SU-DHL-6 (cell line): ENCODE measurements around the gene DCTN2.
"Not testable (repeated sequence)": the region's sequence is repeated elsewhere in the genome, so short reads cannot be mapped to it uniquely, and the experiment has no call there.

Experiments
- H2AFZ ChIP-seq: fragments of 200-600 bp; sonication (generic); 2 replicates; pipeline ENCODE4 v1.6.1; 2014; ENCODE audit warnings: low read depth, mild to moderate bottlenecking, moderate library complexity, mixed read lengths, antibody characterized with exemption, low read length; ENCODE audit not compliant: severe bottlenecking
- H3F3A ChIP-seq: fragments of 200-600 bp; shearing (Covaris generic); 2 replicates; pipeline ENCODE4 v1.6.0; 2016; ENCODE audit warnings: antibody characterized with exemption, mild to moderate bottlenecking; ENCODE audit not compliant: insufficient read depth
- H3K27ac ChIP-seq: fragments of 200-600 bp; sonication (generic); 2 replicates; pipeline ENCODE4 v1.5.1; 2016; ENCODE audit warnings: low read depth, mild to moderate bottlenecking, low read length, moderate library complexity, mixed read lengths
- H3K27me3 ChIP-seq: fragments of 200-600 bp; sonication (generic), shearing (Covaris generic); 2 replicates; pipeline ENCODE4 v1.6.0; 2014; ENCODE audit warnings: mild to moderate bottlenecking, low read length
- H3K36me3 ChIP-seq: fragments of 200-600 bp; sonication (generic); 2 replicates; pipeline ENCODE4 v1.6.1; 2014; ENCODE audit warnings: mild to moderate bottlenecking, low read length, mixed read lengths
- H3K4me2 ChIP-seq: fragments of 300-600, 200-600 bp; shearing (Covaris generic), sonication (generic); 2 replicates; pipeline ENCODE4 v1.6.0; 2014; ENCODE audit warnings: low read length, low read depth, mild to moderate bottlenecking; ENCODE audit not compliant: poor library complexity, severe bottlenecking
- H3K4me3 ChIP-seq: fragments of 200-600 bp; sonication (generic); 2 replicates; pipeline ENCODE4 v1.5.1; 2014; ENCODE audit warnings: antibody characterized with exemption, low read length, mild to moderate bottlenecking, mixed read lengths; ENCODE audit not compliant: insufficient read depth, poor library complexity, severe bottlenecking
- H3K79me2 ChIP-seq: fragments of 200-600 bp; sonication (generic); 2 replicates; pipeline ENCODE4 v1.6.1; 2014; ENCODE audit warnings: mild to moderate bottlenecking, low read length, moderate library complexity; ENCODE audit not compliant: insufficient read depth
- H3K9ac ChIP-seq: fragments of 200-600 bp; sonication (generic); 2 replicates; pipeline ENCODE4 v1.7.0; 2014; ENCODE audit warnings: mild to moderate bottlenecking, low read length
- H3K9me2 ChIP-seq: fragments of 200-600 bp; sonication (generic); replicated peaks from 2 replicates; pipeline ENCODE4 v1.6.1; 2014; ENCODE audit warnings: low read length; ENCODE audit not compliant: insufficient read depth
- H3K9me3 ChIP-seq: fragments of 200-600 bp; sonication (generic); 2 replicates; pipeline ENCODE4 v1.6.1; 2014; ENCODE audit warnings: low read length, mixed read lengths; ENCODE audit not compliant: insufficient read depth
- H4K20me1 ChIP-seq: fragments of 200-600 bp; sonication (generic); 2 replicates; pipeline ENCODE4 v1.6.1; 2014; ENCODE audit warnings: low read depth, mild to moderate bottlenecking, antibody characterized with exemption, low read length, moderate library complexity, mixed read lengths
- EZH2phosphoT487 ChIP-seq: fragments of 200-600 bp; sonication (generic), shearing (Covaris generic); conservative IDR thresholded peaks from 2 replicates; pipeline ENCODE4 v1.6.1; 2018; ENCODE audit warnings: mild to moderate bottlenecking, antibody characterized with exemption, low read length, moderate library complexity, mixed read lengths
- TF ChIP-seq, protein P1 (sequence below): fragments of 200-600 bp; sonication (generic); IDR thresholded peaks from one replicate; pipeline ENCODE4 v1.5.1; 2017; ENCODE audit warnings: antibody characterized with exemption, mild to moderate bottlenecking, low read length, moderate library complexity; ENCODE audit not compliant: insufficient read depth, poor library complexity, severe bottlenecking

DCTN2 gene

DNA sequence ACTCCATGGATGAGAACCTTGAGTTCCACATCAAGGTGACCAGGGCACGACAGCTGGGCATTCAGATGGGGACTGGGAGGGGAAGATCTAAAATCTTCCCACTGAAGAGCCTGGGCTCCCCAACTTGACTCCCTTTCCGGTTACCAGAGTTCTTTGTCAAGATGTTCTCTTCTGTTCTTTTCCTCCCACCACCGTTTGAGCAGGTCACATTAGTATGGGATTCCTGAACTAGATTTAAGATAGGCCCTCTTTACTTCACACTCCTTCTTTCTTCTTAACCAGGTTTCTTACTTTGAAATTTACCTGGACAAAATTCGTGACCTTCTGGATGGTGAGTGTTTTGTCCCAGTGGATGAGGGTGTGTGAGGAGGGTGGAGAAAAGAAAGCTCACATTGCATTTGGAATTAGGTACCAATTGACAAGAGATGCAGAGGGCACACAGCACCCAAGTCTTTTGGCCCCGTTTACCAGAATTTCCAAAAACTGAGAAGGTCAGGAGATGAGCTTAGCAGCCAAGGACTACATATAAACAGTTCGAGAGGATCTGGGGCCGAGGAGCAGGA, 17.3 kb upstream of the DCTN2 start:
- H3K4me3 ChIP-seq, result no peak overlapping the region
- H3K9ac ChIP-seq, result no peak overlapping the region
- no peak overlapping the region for H2AFZ ChIP-seq
- no peaks in the 10 kb centered on the region for H3K9me2 ChIP-seq
- no peak overlapping the region for H3K27ac ChIP-seq
- no peaks in the 10 kb centered on the region for H3K36me3 ChIP-seq
- TF ChIP-seq, protein P1, sequence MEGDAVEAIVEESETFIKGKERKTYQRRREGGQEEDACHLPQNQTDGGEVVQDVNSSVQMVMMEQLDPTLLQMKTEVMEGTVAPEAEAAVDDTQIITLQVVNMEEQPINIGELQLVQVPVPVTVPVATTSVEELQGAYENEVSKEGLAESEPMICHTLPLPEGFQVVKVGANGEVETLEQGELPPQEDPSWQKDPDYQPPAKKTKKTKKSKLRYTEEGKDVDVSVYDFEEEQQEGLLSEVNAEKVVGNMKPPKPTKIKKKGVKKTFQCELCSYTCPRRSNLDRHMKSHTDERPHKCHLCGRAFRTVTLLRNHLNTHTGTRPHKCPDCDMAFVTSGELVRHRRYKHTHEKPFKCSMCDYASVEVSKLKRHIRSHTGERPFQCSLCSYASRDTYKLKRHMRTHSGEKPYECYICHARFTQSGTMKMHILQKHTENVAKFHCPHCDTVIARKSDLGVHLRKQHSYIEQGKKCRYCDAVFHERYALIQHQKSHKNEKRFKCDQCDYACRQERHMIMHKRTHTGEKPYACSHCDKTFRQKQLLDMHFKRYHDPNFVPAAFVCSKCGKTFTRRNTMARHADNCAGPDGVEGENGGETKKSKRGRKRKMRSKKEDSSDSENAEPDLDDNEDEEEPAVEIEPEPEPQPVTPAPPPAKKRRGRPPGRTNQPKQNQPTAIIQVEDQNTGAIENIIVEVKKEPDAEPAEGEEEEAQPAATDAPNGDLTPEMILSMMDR, result no peak
- no peak for TF ChIP-seq EZH2phosphoT487
- no peaks in the 10 kb centered on the region for H4K20me1 ChIP-seq
- no peaks in the 10 kb centered on the region for H3K79me2 ChIP-seq
- H3K4me2 ChIP-seq, result no peak overlapping the region
- no peaks in the 10 kb centered on the region for H3K27me3 ChIP-seq
- H3K9me3 ChIP-seq, result no peaks in the 10 kb centered on the region
- no peaks in the 10 kb centered on the region for H3F3A ChIP-seq

- Histone ChIP-seq H3K4me2 (no peak overlapping the region), H3K79me2 (no peaks in the 10 kb centered on the region), H3K9ac (no peak overlapping the region), H3K9me2 (no peaks in the 10 kb centered on the region), H3K27ac (no peak overlapping the region), H2AFZ (no peak overlapping the region), H3K36me3 (no peaks in the 10 kb centered on the region), H3K27me3 (no peaks in the 10 kb centered on the region), H3F3A (no peaks in the 10 kb centered on the region), H3K4me3 (no peak overlapping the region), H4K20me1 (no peaks in the 10 kb centered on the region), H3K9me3 (no peaks in the 10 kb centered on the region)
- TF ChIP-seq, protein P1, result no peak
- TF ChIP-seq EZH2phosphoT487, result no peak
Observed at GRCh38 chr12:57563358-57563757, 16.4 kb upstream of the DCTN2 start.

GRCh38 chr12:57561117-57561516, 14.1 kb upstream of the DCTN2 start:
- H3K9ac ChIP-seq, H3K36me3 ChIP-seq, H3K27me3 ChIP-seq, H3K4me2 ChIP-seq, H3K9me2 ChIP-seq, H2AFZ ChIP-seq, H4K20me1 ChIP-seq, H3F3A ChIP-seq, H3K9me3 ChIP-seq, H3K27ac ChIP-seq, H3K4me3 ChIP-seq, H3K79me2 ChIP-seq: not testable (repeated sequence)

DNA sequence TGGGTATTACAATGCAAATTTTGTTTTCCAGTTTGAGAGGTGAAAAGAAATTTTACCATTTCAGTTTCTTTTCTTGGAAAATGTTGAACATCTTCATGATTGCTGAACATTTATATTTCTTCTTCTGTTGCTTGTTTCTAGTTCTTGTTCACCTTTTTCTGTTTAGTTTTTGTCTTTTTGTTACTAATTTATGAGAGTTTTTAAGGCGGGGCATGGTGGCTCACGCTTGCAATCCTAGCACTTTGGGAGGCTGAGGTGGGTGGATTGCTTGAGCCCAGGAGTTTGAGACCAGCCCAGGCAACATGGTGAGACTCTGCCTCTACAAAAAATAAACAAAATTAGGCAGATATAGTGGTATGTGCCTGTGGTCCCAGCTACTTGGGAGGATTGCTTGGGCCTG, 13.5 kb upstream of the DCTN2 start:
- Histone ChIP-seq H3K9ac (no peak overlapping the region), H3F3A (no peaks in the 10 kb centered on the region), H3K27me3 (no peaks in the 10 kb centered on the region), H4K20me1 (no peaks in the 10 kb centered on the region), H3K9me2 (no peaks in the 10 kb centered on the region), H3K27ac (no peak overlapping the region), H2AFZ (no peak overlapping the region), H3K4me2 (no peak overlapping the region), H3K4me3 (no peak overlapping the region), H3K79me2 (no peaks in the 10 kb centered on the region), H3K9me3 (no peaks in the 10 kb centered on the region), H3K36me3 (no peaks in the 10 kb centered on the region)
- TF ChIP-seq, protein P1, result no peak
- no peak for TF ChIP-seq EZH2phosphoT487
